IMR-90 (cell line): Measurements from ENCODE around the gene RBM11. TPM values are rescaled to one million over a fixed set of nuclear protein-coding genes. Genes with fewer than 3 reads are reported as not detected.

Experiments
- ATAC-seq: fragments of 200-7000 bp; cut with Tn5 transposase; 2 replicates; pipeline ENCODE4 v1.9.1; 2020; ENCODE audit warnings: low read depth, mild to moderate bottlenecking, moderate library complexity
- BruUV-seq: library from RNA; stranded (reverse); fragments of 400-500 nt; replicated peaks from 2 replicates; lab custom pipeline; 2021; lab: Mats Ljungman, UMichigan
- CTCF ChIA-PET: fragments of 300-600 bp; formaldehyde crosslinking; extraction: SDS; loops from one replicate; lab custom pipeline; 2021; ENCODE audit warnings: antibody characterized with exemption; lab: Yijun Ruan, JAX
- POLR2A ChIA-PET: fragments of 300-600 bp; sonication (Branson Sonifier 250); formaldehyde crosslinking; loops from one replicate; lab custom pipeline; 2022; ENCODE audit warnings: antibody characterized with exemption; ENCODE audit not compliant: unreplicated experiment; lab: Charles Lee
- DNase-seq: peaks from one replicate; pipeline ENCODE4 v3.0.0; 2013
- H2AFZ ChIP-seq: replicated peaks from 2 replicates; pipeline ENCODE3; 2013; ENCODE audit warnings: low read length, mild to moderate bottlenecking; ENCODE audit not compliant: poor library complexity
- H2AK5ac ChIP-seq: 2 replicates; pipeline ENCODE4 v1.6.1; 2013; ENCODE audit warnings: low read depth, low read length, inconsistent platforms
- H2AK9ac ChIP-seq: replicated peaks from 2 replicates; pipeline ENCODE3; 2013; ENCODE audit warnings: mild to moderate bottlenecking, low read depth, low read length, moderate library complexity; ENCODE audit not compliant: poor library complexity
- H2BK120ac ChIP-seq: 2 replicates; pipeline ENCODE4 v1.6.1; 2013; ENCODE audit warnings: low read depth, low read length, inconsistent platforms
- H2BK15ac ChIP-seq: 3 replicates; pipeline ENCODE4 v1.6.1; 2013; ENCODE audit warnings: low read depth, low read length, inconsistent platforms
- H2BK20ac ChIP-seq: 2 replicates; pipeline ENCODE4 v1.6.1; 2013; ENCODE audit warnings: low read depth, mild to moderate bottlenecking, inconsistent platforms, low read length, moderate library complexity
- H2BK5ac ChIP-seq: 2 replicates; pipeline ENCODE4 v1.6.1; 2013; ENCODE audit warnings: mild to moderate bottlenecking, low read depth, low read length, inconsistent platforms; ENCODE audit not compliant: poor library complexity, severe bottlenecking
- H3K14ac ChIP-seq: replicated peaks from 2 replicates; pipeline ENCODE4 v1.6.1; 2013; ENCODE audit warnings: low read depth, low read length, inconsistent platforms
- H3K18ac ChIP-seq: 2 replicates; pipeline ENCODE4 v1.6.1; 2013; ENCODE audit warnings: low read depth, low read length, control low read depth
- H3K23ac ChIP-seq: 2 replicates; pipeline ENCODE4 v1.6.1; 2013; ENCODE audit warnings: low read depth, low read length, inconsistent platforms
- H3K27ac ChIP-seq: 2 replicates; pipeline ENCODE4 v1.5.1; 2013; ENCODE audit warnings: mild to moderate bottlenecking, control low read depth, low read length; ENCODE audit not compliant: insufficient read depth
- H3K27me3 ChIP-seq: 2 replicates; pipeline ENCODE4 v1.6.1; 2013; ENCODE audit warnings: low read length; ENCODE audit not compliant: control insufficient read depth, insufficient read depth
- H3K36me3 ChIP-seq: 2 replicates; pipeline ENCODE4 v1.6.1; 2013; ENCODE audit warnings: low read length, mixed read lengths; ENCODE audit not compliant: control insufficient read depth, insufficient read depth
- H3K4ac ChIP-seq: 2 replicates; pipeline ENCODE4 v1.6.1; 2013; ENCODE audit warnings: low read depth, low read length, inconsistent platforms
- H3K4me1 ChIP-seq: 2 replicates; pipeline ENCODE4 v1.6.1; 2013; ENCODE audit warnings: low read length, mixed read lengths; ENCODE audit not compliant: control insufficient read depth, insufficient read depth
- H3K4me2 ChIP-seq: 2 replicates; pipeline ENCODE4 v1.6.1; 2013; ENCODE audit warnings: low read depth, mild to moderate bottlenecking, control low read depth, low read length, moderate library complexity
- H3K4me3 ChIP-seq: 2 replicates; pipeline ENCODE4 v1.5.1; 2013; ENCODE audit warnings: low read depth, mild to moderate bottlenecking, control low read depth, low read length, moderate library complexity; ENCODE audit not compliant: insufficient read depth
- H3K56ac ChIP-seq: 2 replicates; pipeline ENCODE4 v1.6.1; 2013; ENCODE audit warnings: low read length, inconsistent platforms; ENCODE audit not compliant: insufficient read depth; ENCODE audit errors: extremely low read depth
- H3K79me1 ChIP-seq, 2 experiments: 2 replicates each; pipeline ENCODE4 v1.6.1; 2013; ENCODE audit warnings: low read length in 2 of 2, inconsistent platforms in 1 of 2, low read depth in 1 of 2
- H3K9ac ChIP-seq: 2 replicates; pipeline ENCODE4 v1.6.1; 2013; ENCODE audit warnings: low read depth, low read length, control low read depth
- H3K9me1 ChIP-seq: 2 replicates; pipeline ENCODE4 v1.6.1; 2013; ENCODE audit warnings: low read length, inconsistent platforms; ENCODE audit not compliant: insufficient read depth
- H3K9me3 ChIP-seq: 2 replicates; pipeline ENCODE4 v1.6.1; 2013; ENCODE audit warnings: low read length; ENCODE audit not compliant: control insufficient read depth, insufficient read depth
- H4K20me1 ChIP-seq: 2 replicates; pipeline ENCODE4 v1.6.1; 2013; ENCODE audit warnings: low read length, inconsistent platforms; ENCODE audit not compliant: insufficient read depth
- H4K5ac ChIP-seq: 2 replicates; pipeline ENCODE4 v1.6.1; 2013; ENCODE audit warnings: mild to moderate bottlenecking, low read depth, low read length, control low read depth
- H4K8ac ChIP-seq, 2 experiments: 2 replicates each; pipeline ENCODE4 v1.6.1; 2013; ENCODE audit warnings: low read depth in 2 of 2, low read length in 2 of 2, control low read depth in 1 of 2, inconsistent platforms in 1 of 2
- H4K91ac ChIP-seq: 2 replicates; pipeline ENCODE4 v1.6.1; 2013; ENCODE audit warnings: low read depth, low read length, inconsistent platforms; ENCODE audit not compliant: insufficient read depth
- ELK1 ChIP-seq: fragments of 150-350 bp; IDR thresholded peaks from 2 replicates; pipeline ENCODE4 v1.6.1; 2016; ENCODE audit warnings: low read depth, mild to moderate bottlenecking, low read length, moderate library complexity, borderline replicate concordance
- FOS ChIP-seq: fragments of 150-350 bp; IDR thresholded peaks from 2 replicates; pipeline ENCODE4 v1.6.1; 2016; ENCODE audit warnings: low read depth, low read length
- RAD21 ChIP-seq: IDR thresholded peaks from 2 replicates; pipeline ENCODE4 v1.6.1; 2012; ENCODE audit warnings: low read length, improper control_type of control experiment
- RFX5 ChIP-seq: IDR thresholded peaks from 2 replicates; pipeline ENCODE4 v1.8.0; 2012; ENCODE audit warnings: low read depth, mild to moderate bottlenecking, low read length, moderate library complexity
- WGBS, 2 experiments: methylation state at CpG; one replicate each; pipeline versions ENCODE4 v1.1.5 to v1.1.7; 2013; ENCODE audit warnings: missing lambda C conversion rate in 2 of 2; ENCODE audit not compliant: insufficient read length in 1 of 2; ENCODE audit errors: extremely low coverage in 2 of 2; 5-methylcytosine and 5-hydroxymethylcytosine counted together
- dilution Hi-C: fragments of 300-500 bp; cut with HindIII; formaldehyde crosslinking; loops from one replicate; pipeline ENCODE4 v1.14.3; 2018; ENCODE audit warnings: low sequenced_read_pairs; ENCODE audit not compliant: unreplicated experiment
- in situ Hi-C: fragments of 300-500 bp; cut with MboI; formaldehyde crosslinking; loops from 3 replicates; pipeline ENCODE4 v1.14.3; 2019; ENCODE audit warnings: low sequenced_read_pairs, inconsistent platforms, mixed read lengths
- intact Hi-C: fragments of 100-400 bp; cut with micrococcal nuclease; formaldehyde crosslinking; loops from 2 replicates; pipeline ENCODE4 v1.10.0; 2022
- polyA plus RNA-seq, 3 experiments: library from polyadenylated mRNA; depleted of rRNA; stranded (reverse); fragments of >200 nt; gene quantifications; 2 replicates each; pipeline ENCODE4 v1.2.3, GENCODE V29; 2012; ENCODE audit warnings: low replicate concordance in 1 of 3
- total RNA-seq: library from RNA; depleted of rRNA; stranded (reverse); fragments of >200 nt; gene quantifications from 2 replicates; pipeline ENCODE4 v1.2.3, GENCODE V29; 2012

Gene RBM11
- total and polyA plus RNA-seq, 2 of the 4 experiments (the other 2 are of a cell fraction): 0.10 to 0.18 TPM

DNA sequence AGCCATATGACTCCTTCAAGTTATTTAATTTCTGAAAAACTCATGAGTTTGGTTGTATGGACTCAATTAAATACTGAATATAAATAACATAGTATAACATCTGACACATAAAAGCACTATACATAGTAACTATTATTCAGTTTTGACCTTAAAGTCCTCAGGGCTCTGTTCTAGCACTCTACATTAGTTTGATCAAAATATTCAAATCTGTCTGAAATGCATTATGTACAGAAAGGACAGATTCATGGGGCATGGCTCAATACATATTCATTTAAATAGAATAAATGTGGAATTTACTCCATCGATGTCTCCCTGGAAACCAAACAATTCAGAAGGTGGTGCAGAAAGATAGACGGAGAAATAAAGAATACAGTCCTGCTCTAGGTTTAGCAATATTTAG lies 49.1 kb downstream of the RBM11 start:
- H4K91ac ChIP-seq: no peak overlapping the region
- H2BK15ac ChIP-seq: no peak overlapping the region
- ChIA-PET CTCF (no interaction called here), POLR2A (no interaction called here)
- no peak overlapping the region for H2BK120ac ChIP-seq
- no peak overlapping the region for H3K23ac ChIP-seq
- H3K27ac ChIP-seq: no peak overlapping the region
- H3K56ac ChIP-seq: no peak overlapping the region
- no peak for TF ChIP-seq FOS
- TF ChIP-seq RAD21: no peak
- no peak for TF ChIP-seq ELK1
- no peak for TF ChIP-seq RFX5
- no peaks in the 10 kb centered on the region for H4K20me1 ChIP-seq
- in situ Hi-C loops: no loop called here
- no peak overlapping the region for H3K9ac ChIP-seq
- H2BK20ac ChIP-seq: no peak overlapping the region
- ATAC-seq (no peak), DNase-seq (no peak)
- BruUV-seq: no TSS peak
- no peak overlapping the region for H2AK9ac ChIP-seq
- WGBS, 2 experiments: no CpG with 5 or more reads among the region's 2 CpGs
- H2BK5ac ChIP-seq: no peak overlapping the region
- no peaks in the 10 kb centered on the region for H3K9me3 ChIP-seq
- intact Hi-C loops: loop anchor here (1.0 kb wide), 1 partner anchor 28 kb away; no protein-coding TSS in a partner anchor
- no peak overlapping the region for H4K8ac ChIP-seq
- H3K36me3 ChIP-seq: no peaks in the 10 kb centered on the region
- no peak overlapping the region for H3K18ac ChIP-seq
- H2AK5ac ChIP-seq: no peak overlapping the region
- no peak overlapping the region for H3K4ac ChIP-seq
- no peaks in the 10 kb centered on the region for H3K9me1 ChIP-seq
- no peaks in the 10 kb centered on the region for H3K79me1 ChIP-seq
- H3K4me3 ChIP-seq: no peak overlapping the region
- no peak overlapping the region for H4K5ac ChIP-seq
- no peak overlapping the region for H3K4me2 ChIP-seq
- H3K27me3 ChIP-seq: no peaks in the 10 kb centered on the region
- no peaks in the 10 kb centered on the region for H3K4me1 ChIP-seq
- no peak overlapping the region for H2AFZ ChIP-seq
- dilution Hi-C loops: no loop called here
- no peak overlapping the region for H3K14ac ChIP-seq
